Liver (tissue), 3 donors: ENCODE measurements around the gene SCAP.

Experiments
- EGR1 ChIP-seq, 2 donors: IDR thresholded peaks; 2 replicates each; pipeline ENCODE4 v1.6.1; 2016 to 2018; ENCODE audit warnings: antibody characterized with exemption in 2 of 2, low read depth in 2 of 2
- GABPA ChIP-seq, 2 donors: IDR thresholded peaks in 1 of 2; conservative IDR thresholded peaks in 1 of 2; 2 replicates each; pipeline ENCODE4 v1.6.1; 2016; ENCODE audit warnings: antibody characterized with exemption in 2 of 2, mild to moderate bottlenecking in 1 of 2, moderate library complexity in 1 of 2
- JUND ChIP-seq, 2 donors: IDR thresholded peaks; 2 replicates each; pipeline ENCODE4 v1.6.1; 2016; ENCODE audit warnings: antibody characterized with exemption in 2 of 2
- RAD21 ChIP-seq, 2 donors: IDR thresholded peaks; 2 replicates each; pipeline ENCODE4 v1.6.1; 2016; ENCODE audit warnings: antibody characterized with exemption in 2 of 2, mild to moderate bottlenecking in 2 of 2
- REST ChIP-seq: IDR thresholded peaks from 2 replicates; pipeline ENCODE4 v1.6.1; 2016; ENCODE audit warnings: antibody characterized with exemption, mild to moderate bottlenecking
- SP1 ChIP-seq: IDR thresholded peaks from 2 replicates; pipeline ENCODE4 v1.6.1; 2018; ENCODE audit warnings: antibody characterized with exemption, mild to moderate bottlenecking
- YY1 ChIP-seq: IDR thresholded peaks from 2 replicates; pipeline ENCODE4 v1.6.1; 2016; ENCODE audit warnings: antibody characterized with exemption, mild to moderate bottlenecking
- ZBTB33 ChIP-seq: IDR thresholded peaks from 2 replicates; pipeline ENCODE4 v1.6.1; 2016; ENCODE audit warnings: antibody characterized with exemption
- TF ChIP-seq, protein P1 (sequence below): fragments of 150-350 bp; IDR thresholded peaks from 2 replicates; pipeline ENCODE4 v1.5.1; 2017; ENCODE audit warnings: improper control_type of control experiment, low read depth, low read length; ENCODE audit not compliant: missing input control
- donor health status: healthy.
- donor health status: healthy.

DNA sequence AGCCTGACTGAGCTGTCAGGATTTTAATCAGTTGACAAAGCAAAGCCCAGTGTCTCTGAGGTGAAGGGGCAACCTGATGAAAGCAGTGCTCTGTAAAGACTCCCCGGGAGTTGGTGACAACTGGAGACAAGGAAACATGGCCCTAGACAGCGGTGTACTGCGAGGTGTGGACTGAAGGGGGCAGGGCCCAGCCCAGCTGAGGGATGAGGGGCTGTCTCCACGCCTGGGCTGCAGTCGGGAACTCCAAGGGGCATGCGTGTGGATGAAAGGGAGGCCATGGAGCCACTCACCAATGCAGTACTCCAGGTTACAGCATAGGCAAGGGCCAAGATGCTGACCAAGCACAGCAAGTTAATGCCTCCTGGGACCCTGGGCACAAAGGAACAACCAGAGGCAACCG is 45.1 kb downstream of the SCAP start:
- TF ChIP-seq, protein P1, sequence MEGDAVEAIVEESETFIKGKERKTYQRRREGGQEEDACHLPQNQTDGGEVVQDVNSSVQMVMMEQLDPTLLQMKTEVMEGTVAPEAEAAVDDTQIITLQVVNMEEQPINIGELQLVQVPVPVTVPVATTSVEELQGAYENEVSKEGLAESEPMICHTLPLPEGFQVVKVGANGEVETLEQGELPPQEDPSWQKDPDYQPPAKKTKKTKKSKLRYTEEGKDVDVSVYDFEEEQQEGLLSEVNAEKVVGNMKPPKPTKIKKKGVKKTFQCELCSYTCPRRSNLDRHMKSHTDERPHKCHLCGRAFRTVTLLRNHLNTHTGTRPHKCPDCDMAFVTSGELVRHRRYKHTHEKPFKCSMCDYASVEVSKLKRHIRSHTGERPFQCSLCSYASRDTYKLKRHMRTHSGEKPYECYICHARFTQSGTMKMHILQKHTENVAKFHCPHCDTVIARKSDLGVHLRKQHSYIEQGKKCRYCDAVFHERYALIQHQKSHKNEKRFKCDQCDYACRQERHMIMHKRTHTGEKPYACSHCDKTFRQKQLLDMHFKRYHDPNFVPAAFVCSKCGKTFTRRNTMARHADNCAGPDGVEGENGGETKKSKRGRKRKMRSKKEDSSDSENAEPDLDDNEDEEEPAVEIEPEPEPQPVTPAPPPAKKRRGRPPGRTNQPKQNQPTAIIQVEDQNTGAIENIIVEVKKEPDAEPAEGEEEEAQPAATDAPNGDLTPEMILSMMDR, result no peak
- TF ChIP-seq EGR1 (IDR thresholded peaks at IDR 0.05; ENCODE audit: low read depth in 2 of 2) (no peak), SP1 (no peak), JUND (IDR thresholded peaks at IDR 0.05) (no peak), REST (no peak), RAD21 (IDR thresholded peaks at IDR 0.05) (no peak), ZBTB33 (no peak), YY1 (no peak), GABPA (IDR thresholded peaks at IDR 0.05 in 1 of 2, conservative IDR thresholded peaks at IDR 0.05 in 1 of 2) (no peak)
